OCI-LY7 (cell line): ENCODE measurements around the gene FOXG1.

Experiments used
- EZH2phosphoT487 ChIP-seq: fragments of 200-600 bp; sonication (generic); IDR thresholded peaks from 2 replicates; pipeline ENCODE4 v1.6.1; 2018; ENCODE audit warnings: low read depth, borderline replicate concordance, mild to moderate bottlenecking, mixed run types, antibody characterized with exemption, low read length, moderate library complexity, mixed read lengths
- TF ChIP-seq, protein P1 (sequence below): fragments of 200-600 bp; sonication (generic); conservative IDR thresholded peaks from 2 replicates; pipeline ENCODE4 v1.5.1; 2014; ENCODE audit warnings: mild to moderate bottlenecking, antibody characterized with exemption, low read length, moderate library complexity, mixed read lengths

DNA sequence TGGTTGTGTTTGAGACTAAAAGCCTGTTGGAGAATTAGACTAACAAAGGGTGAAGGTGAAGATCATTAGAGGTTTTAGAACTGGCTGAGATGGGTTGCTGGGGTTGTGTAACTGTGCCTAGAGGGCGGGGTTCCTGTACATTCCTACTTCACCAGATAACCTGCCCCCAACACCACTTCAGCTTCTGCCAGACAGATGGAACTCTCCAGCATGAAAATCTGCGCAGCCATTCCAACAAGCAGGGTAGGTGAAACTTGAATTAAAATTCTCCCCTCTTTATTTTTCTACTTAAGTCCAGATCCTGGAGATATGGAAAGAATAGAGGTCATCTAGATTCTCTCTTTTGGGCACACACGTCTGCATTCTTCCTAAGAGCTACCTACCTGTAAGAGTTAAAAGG, 6.0 kb downstream of the FOXG1 start:
- TF ChIP-seq, protein P1, sequence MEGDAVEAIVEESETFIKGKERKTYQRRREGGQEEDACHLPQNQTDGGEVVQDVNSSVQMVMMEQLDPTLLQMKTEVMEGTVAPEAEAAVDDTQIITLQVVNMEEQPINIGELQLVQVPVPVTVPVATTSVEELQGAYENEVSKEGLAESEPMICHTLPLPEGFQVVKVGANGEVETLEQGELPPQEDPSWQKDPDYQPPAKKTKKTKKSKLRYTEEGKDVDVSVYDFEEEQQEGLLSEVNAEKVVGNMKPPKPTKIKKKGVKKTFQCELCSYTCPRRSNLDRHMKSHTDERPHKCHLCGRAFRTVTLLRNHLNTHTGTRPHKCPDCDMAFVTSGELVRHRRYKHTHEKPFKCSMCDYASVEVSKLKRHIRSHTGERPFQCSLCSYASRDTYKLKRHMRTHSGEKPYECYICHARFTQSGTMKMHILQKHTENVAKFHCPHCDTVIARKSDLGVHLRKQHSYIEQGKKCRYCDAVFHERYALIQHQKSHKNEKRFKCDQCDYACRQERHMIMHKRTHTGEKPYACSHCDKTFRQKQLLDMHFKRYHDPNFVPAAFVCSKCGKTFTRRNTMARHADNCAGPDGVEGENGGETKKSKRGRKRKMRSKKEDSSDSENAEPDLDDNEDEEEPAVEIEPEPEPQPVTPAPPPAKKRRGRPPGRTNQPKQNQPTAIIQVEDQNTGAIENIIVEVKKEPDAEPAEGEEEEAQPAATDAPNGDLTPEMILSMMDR, result no peak
- no peak for TF ChIP-seq EZH2phosphoT487
